Parathyroid adenoma (tissue), 2 donors: ENCODE measurements around the gene PPP6R1.

Experiments used
- H2AFZ ChIP-seq: fragments of 300-600 bp; sonication (generic); one replicate; pipeline ENCODE4 v1.7.0; 2017; ENCODE audit warnings: antibody characterized with exemption, mild to moderate bottlenecking
- H3K27ac ChIP-seq: fragments of 300-600 bp; sonication (generic); one replicate; pipeline ENCODE4 v1.7.0; 2017
- H3K27me3 ChIP-seq: fragments of 300-600 bp; sonication (generic); one replicate; pipeline ENCODE4 v1.7.0; 2017; ENCODE audit warnings: low read length; ENCODE audit not compliant: control insufficient read depth, insufficient read depth
- H3K36me3 ChIP-seq: fragments of 300-600 bp; sonication (generic); one replicate; pipeline ENCODE4 v1.7.0; 2017; ENCODE audit warnings: low read length; ENCODE audit not compliant: control insufficient read depth, insufficient read depth
- H3K4me1 ChIP-seq: fragments of 300-600 bp; sonication (generic); one replicate; pipeline ENCODE4 v1.7.0; 2017; ENCODE audit warnings: control low read depth
- H3K4me2 ChIP-seq: fragments of 300-600 bp; sonication (generic); one replicate; pipeline ENCODE4 v1.7.0; 2017; ENCODE audit warnings: low read length
- H3K4me3 ChIP-seq: fragments of 300-600 bp; sonication (generic); one replicate; pipeline ENCODE4 v1.7.0; 2017; ENCODE audit warnings: low read depth, low read length
- H3K79me2 ChIP-seq: fragments of 300-600 bp; sonication (generic); one replicate; pipeline ENCODE4 v1.7.0; 2017; ENCODE audit warnings: control low read depth
- H3K9ac ChIP-seq: fragments of 300-600 bp; sonication (generic); one replicate; pipeline ENCODE4 v1.7.0; 2017; ENCODE audit warnings: mild to moderate bottlenecking
- H3K9me3 ChIP-seq: fragments of 300-600 bp; sonication (generic); one replicate; pipeline ENCODE4 v1.7.0; 2017; ENCODE audit warnings: low read length; ENCODE audit not compliant: control insufficient read depth
- TF ChIP-seq, protein P1 (sequence below): fragments of 300-600 bp; sonication (generic); IDR thresholded peaks from one replicate; pipeline ENCODE4 v1.7.0; 2017; ENCODE audit warnings: antibody characterized with exemption, mild to moderate bottlenecking
- donor health status: primary hyperparathyroidism.

Gene PPP6R1

DNA sequence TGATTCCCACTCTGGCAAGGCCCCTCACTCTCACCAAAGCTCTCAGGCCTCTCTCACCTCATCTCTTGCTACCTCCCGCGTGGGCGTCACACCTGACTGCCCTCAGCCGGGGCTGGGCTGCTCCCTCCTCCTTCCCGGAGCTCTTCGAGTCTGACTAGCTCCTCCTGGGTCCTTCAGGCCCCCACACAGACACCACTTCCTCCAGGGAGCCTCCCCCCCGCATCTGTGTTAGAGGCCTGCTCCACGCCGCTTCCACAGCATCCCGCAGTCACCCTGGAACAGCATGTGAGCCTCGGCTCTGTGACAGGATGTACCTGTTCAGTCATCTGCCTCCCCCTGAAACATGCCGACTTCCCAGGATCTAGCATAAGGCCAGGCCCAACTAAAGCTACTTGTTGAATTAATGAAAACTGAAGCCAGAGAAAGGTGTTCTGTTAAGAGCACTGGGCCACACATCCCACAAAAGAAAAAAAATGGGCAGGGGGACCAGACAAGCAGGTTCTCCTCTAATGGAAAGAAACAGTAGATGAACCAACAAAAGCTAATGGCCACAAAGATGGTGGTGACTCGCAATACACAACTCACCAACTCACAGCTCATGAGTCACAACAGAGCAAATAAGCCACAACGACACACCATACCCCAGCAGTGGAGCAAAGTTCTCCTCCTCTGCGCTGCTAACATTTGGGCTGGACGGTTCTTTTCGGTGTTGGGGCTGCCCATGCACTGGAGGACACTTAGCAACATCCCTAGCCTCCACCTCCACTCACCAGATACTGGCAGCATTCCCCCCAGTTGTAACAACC is 3.0 kb downstream of the PPP6R1 start:
- peak overlapping the region; percentile 53 for H3K4me2 ChIP-seq
- H3K79me2 ChIP-seq: peaks cover 59% of the 10 kb centered on the region
- H2AFZ ChIP-seq: no peak overlapping the region
- no peak overlapping the region for H3K9ac ChIP-seq
- TF ChIP-seq, protein P1, sequence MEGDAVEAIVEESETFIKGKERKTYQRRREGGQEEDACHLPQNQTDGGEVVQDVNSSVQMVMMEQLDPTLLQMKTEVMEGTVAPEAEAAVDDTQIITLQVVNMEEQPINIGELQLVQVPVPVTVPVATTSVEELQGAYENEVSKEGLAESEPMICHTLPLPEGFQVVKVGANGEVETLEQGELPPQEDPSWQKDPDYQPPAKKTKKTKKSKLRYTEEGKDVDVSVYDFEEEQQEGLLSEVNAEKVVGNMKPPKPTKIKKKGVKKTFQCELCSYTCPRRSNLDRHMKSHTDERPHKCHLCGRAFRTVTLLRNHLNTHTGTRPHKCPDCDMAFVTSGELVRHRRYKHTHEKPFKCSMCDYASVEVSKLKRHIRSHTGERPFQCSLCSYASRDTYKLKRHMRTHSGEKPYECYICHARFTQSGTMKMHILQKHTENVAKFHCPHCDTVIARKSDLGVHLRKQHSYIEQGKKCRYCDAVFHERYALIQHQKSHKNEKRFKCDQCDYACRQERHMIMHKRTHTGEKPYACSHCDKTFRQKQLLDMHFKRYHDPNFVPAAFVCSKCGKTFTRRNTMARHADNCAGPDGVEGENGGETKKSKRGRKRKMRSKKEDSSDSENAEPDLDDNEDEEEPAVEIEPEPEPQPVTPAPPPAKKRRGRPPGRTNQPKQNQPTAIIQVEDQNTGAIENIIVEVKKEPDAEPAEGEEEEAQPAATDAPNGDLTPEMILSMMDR: no peak
- H3K9me3 ChIP-seq: no peaks in the 10 kb centered on the region
- H3K27me3 ChIP-seq: no peaks in the 10 kb centered on the region
- H3K27ac ChIP-seq: no peak overlapping the region
- H3K4me3 ChIP-seq: no peak overlapping the region
- peaks cover 15% of the 10 kb centered on the region for H3K4me1 ChIP-seq
- H3K36me3 ChIP-seq: no peaks in the 10 kb centered on the region

DNA sequence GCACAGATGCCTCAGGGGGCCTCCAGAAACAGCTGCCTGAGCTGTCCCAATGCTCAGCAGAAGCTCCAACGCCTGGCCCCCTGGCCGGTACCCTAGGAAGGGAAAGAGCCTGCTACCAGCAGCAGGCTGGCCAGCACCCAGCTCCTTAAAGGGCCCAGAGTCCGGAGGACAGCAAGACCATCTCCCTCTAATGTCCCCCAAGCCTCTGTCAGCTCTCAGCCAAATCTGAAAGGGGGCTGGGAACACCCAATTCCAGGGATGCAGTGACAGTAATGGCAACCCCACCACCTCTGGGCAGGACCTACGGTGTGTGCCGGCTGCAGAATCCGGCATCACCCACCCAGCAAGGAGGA is 4.2 kb downstream of the PPP6R1 start:
- Histone ChIP-seq H2AFZ (no peak overlapping the region), H3K27me3 (no peaks in the 10 kb centered on the region), H3K4me2 (peak overlapping the region; percentile 31), H3K4me1 (peaks cover 15% of the 10 kb centered on the region), H3K36me3 (no peaks in the 10 kb centered on the region), H3K4me3 (no peak overlapping the region), H3K9me3 (no peaks in the 10 kb centered on the region), H3K27ac (no peak overlapping the region), H3K9ac (no peak overlapping the region), H3K79me2 (peaks cover 63% of the 10 kb centered on the region)
- TF ChIP-seq, protein P1: no peak

DNA sequence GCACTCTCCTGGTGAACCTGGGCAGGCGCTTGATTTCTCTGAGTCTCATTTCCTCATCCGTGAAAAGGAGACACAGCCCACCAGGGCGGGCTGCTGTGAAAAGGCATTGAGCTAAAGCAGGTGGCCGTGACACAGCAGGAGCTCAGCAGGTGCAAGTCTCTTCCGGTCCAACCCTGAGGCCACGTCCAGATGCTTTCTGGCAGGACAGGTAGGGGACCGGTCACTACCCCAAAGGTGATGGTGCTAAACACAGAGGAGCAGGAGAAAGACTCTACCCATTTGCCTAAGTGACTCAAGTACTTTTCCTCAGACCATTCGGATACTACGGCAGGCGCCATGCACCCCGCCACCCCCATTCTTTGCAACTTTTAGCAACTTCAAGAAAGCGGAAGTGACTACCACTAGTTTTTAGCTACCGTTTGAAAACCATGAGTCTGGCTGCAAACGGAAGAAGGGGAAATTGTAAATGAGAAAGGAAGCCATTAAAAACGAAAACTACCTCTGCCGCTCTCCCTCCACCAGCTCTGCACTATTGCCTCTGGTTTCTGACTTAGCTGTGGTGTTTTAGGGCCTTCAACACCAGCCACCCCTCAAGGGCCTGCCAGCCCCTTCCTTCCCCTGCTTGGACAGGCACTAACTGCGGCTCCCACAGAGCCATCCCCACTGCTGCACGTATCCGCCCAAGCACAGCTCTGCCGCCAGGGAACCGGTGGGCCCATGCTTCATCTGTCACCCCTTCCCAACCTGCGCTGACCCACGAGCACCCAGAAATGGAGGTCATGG is 4.8 kb downstream of the PPP6R1 start:
- Histone ChIP-seq H3K4me3 (no peak overlapping the region), H3K9ac (no peak overlapping the region), H2AFZ (no peak overlapping the region), H3K27ac (no peak overlapping the region), H3K36me3 (no peaks in the 10 kb centered on the region), H3K79me2 (peaks cover 66% of the 10 kb centered on the region), H3K4me2 (peak overlapping the region; percentile 31), H3K9me3 (no peaks in the 10 kb centered on the region), H3K27me3 (no peaks in the 10 kb centered on the region), H3K4me1 (peaks cover 17% of the 10 kb centered on the region)
- TF ChIP-seq, protein P1: no peak

DNA sequence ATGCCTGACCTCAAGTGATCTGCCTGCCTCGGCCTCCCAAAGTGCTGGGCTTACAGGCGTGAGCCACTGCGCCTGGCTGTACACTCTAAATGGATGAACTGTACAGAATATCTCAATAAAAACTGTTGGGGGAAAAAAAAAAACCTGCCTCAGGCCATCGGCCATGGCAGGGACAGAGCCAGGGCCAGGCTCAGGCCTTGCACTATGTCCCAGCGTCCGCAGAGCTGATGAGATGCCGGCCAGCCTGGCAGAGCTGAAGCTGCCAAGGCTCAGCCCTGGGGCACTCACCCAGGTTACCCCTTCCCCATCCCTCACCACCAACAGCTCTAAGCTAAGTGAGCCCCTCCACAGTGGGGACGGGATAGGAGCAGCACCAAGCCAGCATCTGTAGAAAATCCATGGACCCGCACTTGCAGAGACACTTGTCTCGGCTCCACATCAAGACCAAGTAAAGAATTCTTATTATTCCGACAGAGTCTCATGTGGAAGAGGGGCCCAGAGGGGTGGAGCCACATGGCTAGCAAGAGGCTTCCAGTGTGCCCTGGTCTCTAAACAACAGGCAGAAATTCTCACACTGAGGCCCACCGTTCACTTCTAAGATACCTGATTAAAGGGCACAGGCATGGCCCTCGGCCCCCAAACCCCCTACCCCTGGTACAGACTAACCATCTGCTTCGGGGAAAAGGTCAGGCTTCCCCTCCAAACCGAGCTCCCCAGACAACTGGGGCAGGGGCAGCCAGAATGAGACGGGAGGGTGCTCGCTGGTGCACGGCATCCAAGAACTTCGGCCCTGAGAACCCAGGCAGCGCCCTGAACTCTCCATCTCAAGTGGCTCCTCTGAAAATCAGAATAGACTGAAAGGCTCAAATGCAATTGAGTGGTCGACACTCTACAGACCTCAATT is 5.8 kb downstream of the PPP6R1 start:
- TF ChIP-seq, protein P1: no peak
- no peak overlapping the region for H3K4me2 ChIP-seq
- H2AFZ ChIP-seq: no peak overlapping the region
- no peak overlapping the region for H3K4me3 ChIP-seq
- no peak overlapping the region for H3K9ac ChIP-seq
- H3K4me1 ChIP-seq: peaks cover 19% of the 10 kb centered on the region
- peaks cover 71% of the 10 kb centered on the region for H3K79me2 ChIP-seq
- H3K9me3 ChIP-seq: no peaks in the 10 kb centered on the region
- no peak overlapping the region for H3K27ac ChIP-seq
- H3K27me3 ChIP-seq: no peaks in the 10 kb centered on the region
- H3K36me3 ChIP-seq: no peaks in the 10 kb centered on the region
